Tibial artery (tissue), 4 donors: ENCODE results near the gene TUBA8.

ENCODE experiments used
- DNase-seq, 2 donors: peaks; one replicate each; pipeline ENCODE4 v3.0.0-alpha.2; 2019
- H3K27ac ChIP-seq, 2 donors: fragments of 200-600 bp; sonication (generic) in 1 of 2; 1 replicate in 1 of 2; 2 replicates in 1 of 2; pipeline ENCODE4 v1.5.1; 2018 to 2019; ENCODE audit warnings: mild to moderate bottlenecking in 1 of 2
- H3K27me3 ChIP-seq, 2 donors: fragments of 200-600 bp; sonication (generic) in 1 of 2; one replicate each; pipeline versions ENCODE4 v1.5.1 to v1.6.0; 2016 to 2019
- H3K36me3 ChIP-seq, 3 donors: fragments of 200-600 bp; sonication (generic) in 2 of 3; one replicate each; pipeline ENCODE4 v1.5.1; 2016 to 2019; ENCODE audit warnings: mild to moderate bottlenecking in 2 of 3
- H3K4me1 ChIP-seq, 4 donors: fragments of 200-600 bp; sonication (generic) in 2 of 4; 1 replicate in 3 of 4; 2 replicates in 1 of 4; pipeline ENCODE4 v1.5.1; 2016 to 2019
- H3K4me3 ChIP-seq, 2 donors: fragments of 200-600 bp; sonication (generic) in 1 of 2; 1 replicate in 1 of 2; 2 replicates in 1 of 2; pipeline ENCODE4 v1.5.1; 2018 to 2019; ENCODE audit warnings: mild to moderate bottlenecking in 2 of 2
- H3K9me3 ChIP-seq, 3 donors: fragments of 200-600 bp; sonication (generic) in 1 of 3; one replicate each; pipeline ENCODE4 v1.5.1; 2016 to 2019
- CTCF ChIP-seq, 2 experiments: fragments of 200-600 bp in 1 of 2; fragments of 450-650 bp in 1 of 2; IDR thresholded peaks; one replicate each; pipeline ENCODE4 v1.5.1; 2017 to 2019; ENCODE audit warnings: antibody characterized with exemption in 2 of 2, mild to moderate bottlenecking in 1 of 2, moderate library complexity in 1 of 2
- intact Hi-C: fragments of 100-400 bp; cut with DNase I; formaldehyde crosslinking; loops from one replicate; pipeline ENCODE4 v1.15.0; 2023; ENCODE audit warnings: low total_unique reads

The TUBA8 gene

GRCh38 chr22:18114495-18114894 lies 3.9 kb downstream of the TUBA8 start:
- Histone ChIP-seq H3K4me1 (peaks cover 0 to 43% (median 20%) of the 10 kb centered on the region in 4 donors), H3K27ac (no peak overlapping the region), H3K9me3 (no peaks in the 10 kb centered on the region), H3K27me3 (no peaks in the 10 kb centered on the region), H3K36me3 (no peaks in the 10 kb centered on the region), H3K4me3 (no peak overlapping the region)
- no peak for TF ChIP-seq CTCF (IDR thresholded peaks at IDR 0.05)
- no peak for DNase-seq
- intact Hi-C loops, result no loop called here

- intact Hi-C loops, result no loop called here
- Histone ChIP-seq H3K36me3 (no peaks in the 10 kb centered on the region), H3K27me3 (no peaks in the 10 kb centered on the region), H3K4me3 (no peak overlapping the region), H3K9me3 (no peaks in the 10 kb centered on the region), H3K27ac (peak overlapping the region; percentile 9 to 44), H3K4me1 (peaks cover 0 to 44% (median 20%) of the 10 kb centered on the region in 4 donors)
- no peak for TF ChIP-seq CTCF (IDR thresholded peaks at IDR 0.05)
- no peak for DNase-seq
Measured at GRCh38 chr22:18114976-18115652, 4.5 kb downstream of the TUBA8 start.

GRCh38 chr22:18115906-18116371 lies 5.3 kb downstream of the TUBA8 start:
- peaks cover 0 to 37% (median 13%) of the 10 kb centered on the region in 4 donors for H3K4me1 ChIP-seq
- DNase-seq, result no peak

GRCh38 chr22:18116634-18117033 lies 6.0 kb downstream of the TUBA8 start:
- H3K4me1 ChIP-seq, result peaks cover 0 to 30% (median 8%) of the 10 kb centered on the region in 4 donors
- intact Hi-C loops, result no loop called here
- H3K27ac ChIP-seq, result peak overlapping the region in 1 of 2 donors; percentile 44
- no peaks in the 10 kb centered on the region for H3K27me3 ChIP-seq
- no peak for TF ChIP-seq CTCF (IDR thresholded peaks at IDR 0.05)
- H3K36me3 ChIP-seq, result no peaks in the 10 kb centered on the region
- no peak for DNase-seq
- H3K9me3 ChIP-seq, result no peaks in the 10 kb centered on the region
- no peak overlapping the region for H3K4me3 ChIP-seq

More at GRCh38 chr22:18115906-18116371, 5.3 kb downstream of the TUBA8 start:
- H3K36me3 ChIP-seq, result no peaks in the 10 kb centered on the region
- TF ChIP-seq CTCF (IDR thresholded peaks at IDR 0.05), result no peak
- H3K27ac ChIP-seq, result peak overlapping the region; percentile 9 to 44
- H3K4me3 ChIP-seq, result no peak overlapping the region
- H3K9me3 ChIP-seq, result no peaks in the 10 kb centered on the region
- no peaks in the 10 kb centered on the region for H3K27me3 ChIP-seq
- intact Hi-C loops, result no loop called here

GRCh38 chr22:18118345-18118915 lies 7.8 kb downstream of the TUBA8 start:
- no peak overlapping the region for H3K4me3 ChIP-seq
- no peak for DNase-seq
- peaks cover 0 to 20% (median 6%) of the 10 kb centered on the region in 4 donors for H3K4me1 ChIP-seq
- no peaks in the 10 kb centered on the region for H3K9me3 ChIP-seq
- H3K36me3 ChIP-seq, result no peaks in the 10 kb centered on the region
- no peak overlapping the region for H3K27ac ChIP-seq
- no peak for TF ChIP-seq CTCF (IDR thresholded peaks at IDR 0.05)
- H3K27me3 ChIP-seq, result no peaks in the 10 kb centered on the region
- intact Hi-C loops, result no loop called here
